ENCODE results near the gene SAMD7.

Gene SAMD7

DNA sequence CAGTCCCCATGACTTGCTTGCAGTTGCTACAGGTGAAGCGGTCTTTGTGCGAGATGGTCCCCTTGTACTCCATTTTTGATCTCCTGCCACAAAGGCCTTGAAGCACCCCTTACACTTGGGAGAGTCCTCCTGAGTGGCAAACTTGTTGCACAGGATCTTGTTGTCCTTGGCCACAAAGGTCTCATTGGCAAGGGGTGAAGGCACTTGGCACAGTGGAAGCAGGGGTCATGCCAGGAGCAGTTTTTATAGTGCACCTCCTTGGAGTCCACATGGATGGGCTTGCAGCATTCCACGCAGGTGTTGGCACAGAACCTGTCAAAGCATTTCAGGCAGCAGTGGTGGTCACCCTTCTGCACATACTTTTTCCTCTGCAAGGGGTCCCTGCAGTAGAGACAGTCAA is 35.0 kb downstream of the SAMD7 start:
- TF ChIP-seq, protein P1, sequence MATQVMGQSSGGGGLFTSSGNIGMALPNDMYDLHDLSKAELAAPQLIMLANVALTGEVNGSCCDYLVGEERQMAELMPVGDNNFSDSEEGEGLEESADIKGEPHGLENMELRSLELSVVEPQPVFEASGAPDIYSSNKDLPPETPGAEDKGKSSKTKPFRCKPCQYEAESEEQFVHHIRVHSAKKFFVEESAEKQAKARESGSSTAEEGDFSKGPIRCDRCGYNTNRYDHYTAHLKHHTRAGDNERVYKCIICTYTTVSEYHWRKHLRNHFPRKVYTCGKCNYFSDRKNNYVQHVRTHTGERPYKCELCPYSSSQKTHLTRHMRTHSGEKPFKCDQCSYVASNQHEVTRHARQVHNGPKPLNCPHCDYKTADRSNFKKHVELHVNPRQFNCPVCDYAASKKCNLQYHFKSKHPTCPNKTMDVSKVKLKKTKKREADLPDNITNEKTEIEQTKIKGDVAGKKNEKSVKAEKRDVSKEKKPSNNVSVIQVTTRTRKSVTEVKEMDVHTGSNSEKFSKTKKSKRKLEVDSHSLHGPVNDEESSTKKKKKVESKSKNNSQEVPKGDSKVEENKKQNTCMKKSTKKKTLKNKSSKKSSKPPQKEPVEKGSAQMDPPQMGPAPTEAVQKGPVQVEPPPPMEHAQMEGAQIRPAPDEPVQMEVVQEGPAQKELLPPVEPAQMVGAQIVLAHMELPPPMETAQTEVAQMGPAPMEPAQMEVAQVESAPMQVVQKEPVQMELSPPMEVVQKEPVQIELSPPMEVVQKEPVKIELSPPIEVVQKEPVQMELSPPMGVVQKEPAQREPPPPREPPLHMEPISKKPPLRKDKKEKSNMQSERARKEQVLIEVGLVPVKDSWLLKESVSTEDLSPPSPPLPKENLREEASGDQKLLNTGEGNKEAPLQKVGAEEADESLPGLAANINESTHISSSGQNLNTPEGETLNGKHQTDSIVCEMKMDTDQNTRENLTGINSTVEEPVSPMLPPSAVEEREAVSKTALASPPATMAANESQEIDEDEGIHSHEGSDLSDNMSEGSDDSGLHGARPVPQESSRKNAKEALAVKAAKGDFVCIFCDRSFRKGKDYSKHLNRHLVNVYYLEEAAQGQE (IDR thresholded peaks at IDR 0.05; ENCODE audit: insufficient read depth in 1 of 2, low read depth in 2 of 2, low read length in 2 of 2), result no peak

DNA sequence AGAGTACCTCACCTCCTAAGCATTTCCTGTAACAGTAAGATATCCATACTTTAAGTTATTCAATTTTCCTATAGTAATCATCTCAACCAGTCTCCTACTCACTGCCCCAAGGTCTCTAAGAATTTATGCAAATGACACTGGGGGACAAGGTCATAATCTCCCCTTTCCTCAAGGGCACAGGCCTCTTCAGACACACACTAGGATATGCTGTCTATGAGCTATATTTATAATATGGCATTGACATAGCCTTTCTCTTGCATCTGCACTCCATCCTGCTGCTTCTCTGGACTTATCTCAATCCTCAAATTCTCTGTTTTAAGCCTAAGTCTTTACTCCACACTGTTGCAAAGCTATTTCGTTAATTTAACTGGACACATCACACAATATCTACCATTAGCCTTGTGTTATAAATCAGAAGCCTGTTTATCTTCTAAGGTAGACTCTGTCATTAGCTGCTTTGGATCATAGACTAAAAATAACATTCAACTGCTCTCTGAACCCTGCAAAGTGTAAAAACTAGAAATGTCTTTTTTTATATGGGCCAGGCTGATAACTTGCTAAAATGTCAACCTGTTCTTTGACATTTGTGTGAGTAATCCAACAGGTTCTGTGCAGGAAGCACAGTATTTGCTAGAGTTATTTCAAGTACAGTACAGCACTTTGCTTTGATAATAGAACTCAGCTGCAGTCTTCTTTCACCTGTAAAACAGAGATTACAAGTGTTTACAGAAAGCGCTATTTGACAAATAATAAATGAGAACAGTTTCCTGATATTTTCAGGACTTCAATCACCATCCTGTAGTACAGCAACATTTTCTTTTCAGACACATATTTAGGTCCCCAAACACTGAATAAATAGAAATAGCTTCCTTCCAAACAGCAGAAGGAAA is 37.4 kb downstream of the SAMD7 start:
- no peak for TF ChIP-seq SIN3A (IDR thresholded peaks at IDR 0.05; ENCODE audit: borderline replicate concordance, insufficient read depth, low read length)
- TF ChIP-seq TAF1 (IDR thresholded peaks at IDR 0.05; ENCODE audit: borderline replicate concordance, insufficient read depth, low read length), result no peak
- TF ChIP-seq, protein P1 (IDR thresholded peaks at IDR 0.05; ENCODE audit: insufficient read depth in 1 of 2, low read depth in 2 of 2, low read length in 2 of 2), result no peak
- no peak for TF ChIP-seq FOXP2 (optimal IDR thresholded peaks at IDR 0.05; ENCODE audit: borderline replicate concordance, extremely low read depth, extremely low read length, insufficient read depth)
- TF ChIP-seq POLR2AphosphoS5 (IDR thresholded peaks at IDR 0.05; ENCODE audit: low read depth, low read length), result no peak

GRCh38 chr3:169952045-169952444 is 40.7 kb downstream of the SAMD7 start:
- no peak for TF ChIP-seq POLR2AphosphoS5 (IDR thresholded peaks at IDR 0.05; ENCODE audit: low read depth, low read length)
- TF ChIP-seq SIN3A (IDR thresholded peaks at IDR 0.05; ENCODE audit: borderline replicate concordance, insufficient read depth, low read length), result no peak
- TF ChIP-seq, protein P1 (IDR thresholded peaks at IDR 0.05; ENCODE audit: insufficient read depth in 1 of 2, low read depth in 2 of 2, low read length in 2 of 2), result no peak
- no peak for TF ChIP-seq FOXP2 (optimal IDR thresholded peaks at IDR 0.05; ENCODE audit: borderline replicate concordance, extremely low read depth, extremely low read length, insufficient read depth)
- no peak for TF ChIP-seq TAF1 (IDR thresholded peaks at IDR 0.05; ENCODE audit: borderline replicate concordance, insufficient read depth, low read length)

GRCh38 chr3:169953462-169954141 is 42.2 kb downstream of the SAMD7 start:
- TF ChIP-seq POLR2AphosphoS5 (IDR thresholded peaks at IDR 0.05; ENCODE audit: low read depth, low read length), result no peak
- no peak for TF ChIP-seq FOXP2 (optimal IDR thresholded peaks at IDR 0.05; ENCODE audit: borderline replicate concordance, extremely low read depth, extremely low read length, insufficient read depth)
- TF ChIP-seq TAF1 (IDR thresholded peaks at IDR 0.05; ENCODE audit: borderline replicate concordance, insufficient read depth, low read length), result no peak
- no peak for TF ChIP-seq SIN3A (IDR thresholded peaks at IDR 0.05; ENCODE audit: borderline replicate concordance, insufficient read depth, low read length)
- TF ChIP-seq, protein P1 (IDR thresholded peaks at IDR 0.05; ENCODE audit: insufficient read depth in 1 of 2, low read depth in 2 of 2, low read length in 2 of 2), result no peak
